Measurements from ENCODE around the gene FGFBP2.

Gene FGFBP2

GRCh38 chr4:15958562-15958961 lies 4.4 kb downstream of the FGFBP2 start:
- Histone ChIP-seq H3K4me3 (IDR thresholded peaks at IDR 0.05; ENCODE audit: insufficient read depth, low read depth, low read length) (no peak overlapping the region), H3K27me3 (ENCODE audit: insufficient read depth, low read depth) (no peaks in the 10 kb centered on the region), H3K9ac (no peak overlapping the region), H2AFZ (ENCODE audit: low read depth) (no peak overlapping the region), H3K4me1 (ENCODE audit: low read depth, poor library complexity, severe bottlenecking) (no peaks in the 10 kb centered on the region), H3K4me2 (no peak overlapping the region), H3K36me3 (ENCODE audit: insufficient read depth) (no peaks in the 10 kb centered on the region), H3K27ac (no peak overlapping the region), H4K20me1 (ENCODE audit: insufficient read depth) (no peaks in the 10 kb centered on the region), H3K79me2 (ENCODE audit: insufficient read depth, low read depth) (no peaks in the 10 kb centered on the region)
- TF ChIP-seq CTCF (conservative IDR thresholded peaks at IDR 0.05; ENCODE audit: low read depth, low read length), result no peak

GRCh38 chr4:15956179-15956850 lies 6.7 kb downstream of the FGFBP2 start:
- Histone ChIP-seq H3K36me3 (ENCODE audit: insufficient read depth) (no peaks in the 10 kb centered on the region), H3K4me2 (no peak overlapping the region), H3K9ac (no peak overlapping the region), H3K27ac (no peak overlapping the region), H3K79me2 (ENCODE audit: insufficient read depth, low read depth) (no peaks in the 10 kb centered on the region), H4K20me1 (ENCODE audit: insufficient read depth) (no peaks in the 10 kb centered on the region), H3K4me1 (ENCODE audit: low read depth, poor library complexity, severe bottlenecking) (no peaks in the 10 kb centered on the region), H3K27me3 (ENCODE audit: insufficient read depth, low read depth) (no peaks in the 10 kb centered on the region), H3K4me3 (IDR thresholded peaks at IDR 0.05; ENCODE audit: insufficient read depth, low read depth, low read length) (no peak overlapping the region), H2AFZ (ENCODE audit: low read depth) (no peak overlapping the region)
- peak; percentile 91 for TF ChIP-seq CTCF (conservative IDR thresholded peaks at IDR 0.05; ENCODE audit: low read depth, low read length)

- Histone ChIP-seq H3K4me2 (no peak overlapping the region), H3K4me1 (ENCODE audit: low read depth, poor library complexity, severe bottlenecking) (no peaks in the 10 kb centered on the region), H3K27me3 (ENCODE audit: insufficient read depth, low read depth) (no peaks in the 10 kb centered on the region), H3K9ac (no peak overlapping the region), H2AFZ (ENCODE audit: low read depth) (no peak overlapping the region), H3K36me3 (ENCODE audit: insufficient read depth) (no peaks in the 10 kb centered on the region), H3K79me2 (ENCODE audit: insufficient read depth, low read depth) (no peaks in the 10 kb centered on the region), H3K27ac (no peak overlapping the region), H4K20me1 (ENCODE audit: insufficient read depth) (no peaks in the 10 kb centered on the region), H3K4me3 (IDR thresholded peaks at IDR 0.05; ENCODE audit: insufficient read depth, low read depth, low read length) (no peak overlapping the region)
- no peak for TF ChIP-seq CTCF (conservative IDR thresholded peaks at IDR 0.05; ENCODE audit: low read depth, low read length)
Observed at GRCh38 chr4:15955670-15956069, 7.3 kb downstream of the FGFBP2 start.

- Histone ChIP-seq H3K79me2 (ENCODE audit: insufficient read depth, low read depth) (no peaks in the 10 kb centered on the region), H3K9ac (no peak overlapping the region), H3K36me3 (ENCODE audit: insufficient read depth) (no peaks in the 10 kb centered on the region), H3K4me1 (ENCODE audit: low read depth, poor library complexity, severe bottlenecking) (no peaks in the 10 kb centered on the region), H3K27me3 (ENCODE audit: insufficient read depth, low read depth) (no peaks in the 10 kb centered on the region), H3K27ac (no peak overlapping the region), H3K4me3 (IDR thresholded peaks at IDR 0.05; ENCODE audit: insufficient read depth, low read depth, low read length) (no peak overlapping the region), H3K4me2 (no peak overlapping the region), H2AFZ (ENCODE audit: low read depth) (no peak overlapping the region), H4K20me1 (ENCODE audit: insufficient read depth) (no peaks in the 10 kb centered on the region)
- no peak for TF ChIP-seq CTCF (conservative IDR thresholded peaks at IDR 0.05; ENCODE audit: low read depth, low read length)
Observed at GRCh38 chr4:15953625-15954024, 9.3 kb downstream of the FGFBP2 start.
